Loucy (cell line): Measurements from ENCODE around the gene SETX.

Experiments
- H2AFZ ChIP-seq: fragments of 200-600 bp; sonication (generic); 2 replicates; pipeline ENCODE4 v1.6.0; 2016; ENCODE audit warnings: antibody characterized with exemption, mild to moderate bottlenecking, low read length, moderate library complexity
- H3F3A ChIP-seq: fragments of 200-600 bp; 2 replicates; pipeline ENCODE4 v1.6.0; 2016; ENCODE audit warnings: antibody characterized with exemption, low read depth, mild to moderate bottlenecking
- H3K27me3 ChIP-seq: fragments of 200-600 bp; sonication (generic); 2 replicates; pipeline ENCODE4 v1.6.1; 2014; ENCODE audit warnings: low read length, mild to moderate bottlenecking; ENCODE audit not compliant: insufficient read depth, poor library complexity, severe bottlenecking
- H3K36me3 ChIP-seq: fragments of 200-600 bp; sonication (generic); 2 replicates; pipeline ENCODE4 v1.6.1; 2016; ENCODE audit warnings: low read length; ENCODE audit not compliant: insufficient read depth
- H3K4me1 ChIP-seq: fragments of 200-600 bp; sonication (generic); 2 replicates; pipeline ENCODE4 v1.5.1; 2014; ENCODE audit warnings: low read length, mild to moderate bottlenecking; ENCODE audit not compliant: insufficient read depth, poor library complexity, severe bottlenecking
- H3K4me2 ChIP-seq: fragments of 200-600 bp; sonication (generic); 2 replicates; pipeline ENCODE4 v1.6.0; 2014; ENCODE audit warnings: antibody characterized with exemption, low read length, low read depth, mild to moderate bottlenecking; ENCODE audit not compliant: poor library complexity, severe bottlenecking
- H3K4me3 ChIP-seq: fragments of 200-600 bp; sonication (generic); 2 replicates; pipeline ENCODE4 v1.5.1; 2014; ENCODE audit warnings: low read length, mild to moderate bottlenecking, mixed read lengths; ENCODE audit not compliant: poor library complexity, severe bottlenecking
- H3K79me2 ChIP-seq: fragments of 200-600 bp; sonication (generic); 2 replicates; pipeline ENCODE4 v1.6.1; 2014; ENCODE audit warnings: low read length; ENCODE audit not compliant: insufficient read depth
- H3K9ac ChIP-seq: fragments of 200-600 bp; sonication (generic); 2 replicates; pipeline ENCODE4 v1.6.0; 2014; ENCODE audit warnings: mild to moderate bottlenecking, low read depth, low read length, moderate library complexity; ENCODE audit not compliant: poor library complexity, severe bottlenecking
- H3K9me2 ChIP-seq: fragments of 200-600 bp; sonication (generic); replicated peaks from 2 replicates; pipeline ENCODE4 v1.6.1; 2016; ENCODE audit warnings: low read depth, low read length, mixed read lengths
- H3K9me3 ChIP-seq: fragments of 200-600 bp; sonication (generic); 2 replicates; pipeline ENCODE4 v1.6.1; 2014; ENCODE audit warnings: mild to moderate bottlenecking, antibody characterized with exemption, low read length, low read depth; ENCODE audit not compliant: insufficient read depth
- H4K20me1 ChIP-seq: fragments of 200-600 bp; sonication (generic); 2 replicates; pipeline ENCODE4 v1.6.0; 2014; ENCODE audit warnings: antibody characterized with exemption, low read length, mild to moderate bottlenecking; ENCODE audit not compliant: insufficient read depth, poor library complexity, severe bottlenecking
- EZH2phosphoT487 ChIP-seq: fragments of 200-600 bp; IDR thresholded peaks from 2 replicates; pipeline ENCODE4 v1.6.1; 2018; ENCODE audit warnings: antibody characterized with exemption, mild to moderate bottlenecking, moderate library complexity, borderline replicate concordance
- TF ChIP-seq, protein P1 (sequence below): fragments of 200-600 bp; sonication (generic); conservative IDR thresholded peaks from 2 replicates; pipeline ENCODE4 v1.5.1; 2014; ENCODE audit warnings: mild to moderate bottlenecking, antibody characterized with exemption, low read length

The SETX gene

DNA sequence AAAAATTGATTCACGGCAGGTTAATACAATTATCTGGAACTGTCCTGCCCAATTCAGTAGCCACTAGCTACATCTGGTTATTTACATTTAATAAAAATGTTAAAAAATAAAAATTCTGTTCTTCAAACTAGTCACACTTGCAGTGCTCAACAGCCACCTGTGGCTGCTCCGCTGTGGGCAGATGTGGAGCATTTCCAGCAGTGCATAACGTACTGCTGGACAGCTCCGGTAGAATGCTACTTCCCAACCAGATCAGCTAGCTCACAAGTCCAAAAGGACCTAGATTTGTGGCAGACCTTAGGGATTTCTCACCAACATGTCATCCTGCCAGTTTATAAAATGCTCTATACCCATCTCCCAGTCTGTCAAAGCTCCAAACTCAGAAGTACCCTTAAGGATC lies 42.8 kb downstream of the SETX start:
- Histone ChIP-seq H3K4me1 (no peaks in the 10 kb centered on the region), H3K9me3 (no peaks in the 10 kb centered on the region), H3K9ac (no peak overlapping the region), H3F3A (no peaks in the 10 kb centered on the region; the same call in 1 of the 2 replicates), H3K4me2 (no peak overlapping the region), H3K79me2 (peaks cover 25% of the 10 kb centered on the region; the same call in 1 of the 2 replicates), H2AFZ (no peak overlapping the region), H3K4me3 (no peak overlapping the region), H3K9me2 (no peaks in the 10 kb centered on the region), H4K20me1 (peaks cover 6% of the 10 kb centered on the region), H3K27me3 (no peaks in the 10 kb centered on the region), H3K36me3 (peaks cover 57% of the 10 kb centered on the region)
- TF ChIP-seq, protein P1, sequence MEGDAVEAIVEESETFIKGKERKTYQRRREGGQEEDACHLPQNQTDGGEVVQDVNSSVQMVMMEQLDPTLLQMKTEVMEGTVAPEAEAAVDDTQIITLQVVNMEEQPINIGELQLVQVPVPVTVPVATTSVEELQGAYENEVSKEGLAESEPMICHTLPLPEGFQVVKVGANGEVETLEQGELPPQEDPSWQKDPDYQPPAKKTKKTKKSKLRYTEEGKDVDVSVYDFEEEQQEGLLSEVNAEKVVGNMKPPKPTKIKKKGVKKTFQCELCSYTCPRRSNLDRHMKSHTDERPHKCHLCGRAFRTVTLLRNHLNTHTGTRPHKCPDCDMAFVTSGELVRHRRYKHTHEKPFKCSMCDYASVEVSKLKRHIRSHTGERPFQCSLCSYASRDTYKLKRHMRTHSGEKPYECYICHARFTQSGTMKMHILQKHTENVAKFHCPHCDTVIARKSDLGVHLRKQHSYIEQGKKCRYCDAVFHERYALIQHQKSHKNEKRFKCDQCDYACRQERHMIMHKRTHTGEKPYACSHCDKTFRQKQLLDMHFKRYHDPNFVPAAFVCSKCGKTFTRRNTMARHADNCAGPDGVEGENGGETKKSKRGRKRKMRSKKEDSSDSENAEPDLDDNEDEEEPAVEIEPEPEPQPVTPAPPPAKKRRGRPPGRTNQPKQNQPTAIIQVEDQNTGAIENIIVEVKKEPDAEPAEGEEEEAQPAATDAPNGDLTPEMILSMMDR = no peak
- no peak for TF ChIP-seq EZH2phosphoT487

DNA sequence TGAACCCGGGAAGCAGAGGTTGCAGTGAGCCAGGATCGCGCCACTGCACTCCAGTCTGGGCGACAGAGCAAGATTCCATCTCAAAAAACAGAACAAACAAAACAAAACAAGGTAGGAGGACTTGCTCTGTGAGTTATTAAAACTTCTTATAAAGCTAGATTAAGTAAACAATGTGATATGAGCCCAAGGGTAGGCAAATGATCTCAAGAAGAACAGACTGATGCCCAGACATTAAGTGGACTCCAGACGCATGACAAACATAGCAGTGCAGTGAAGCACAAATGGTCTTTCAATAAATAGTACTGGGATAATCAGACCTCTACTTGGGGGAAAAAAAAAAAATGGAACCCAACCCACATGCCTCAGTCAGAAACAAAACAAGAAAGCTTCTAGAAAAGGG lies 45.7 kb downstream of the SETX start:
- Histone ChIP-seq H3K9me3 (no peaks in the 10 kb centered on the region), H3K9ac (no peak overlapping the region), H4K20me1 (peaks cover 17% of the 10 kb centered on the region), H3K4me3 (no peak overlapping the region), H3K27me3 (no peaks in the 10 kb centered on the region), H2AFZ (no peak overlapping the region), H3K36me3 (peaks cover 63% of the 10 kb centered on the region), H3K4me2 (no peak overlapping the region), H3F3A (no peaks in the 10 kb centered on the region; the same call in 1 of the 2 replicates), H3K79me2 (peaks cover 18% of the 10 kb centered on the region; the same call in 1 of the 2 replicates), H3K4me1 (no peaks in the 10 kb centered on the region), H3K9me2 (no peaks in the 10 kb centered on the region)
- TF ChIP-seq, protein P1 = no peak
- TF ChIP-seq EZH2phosphoT487 = no peak

DNA sequence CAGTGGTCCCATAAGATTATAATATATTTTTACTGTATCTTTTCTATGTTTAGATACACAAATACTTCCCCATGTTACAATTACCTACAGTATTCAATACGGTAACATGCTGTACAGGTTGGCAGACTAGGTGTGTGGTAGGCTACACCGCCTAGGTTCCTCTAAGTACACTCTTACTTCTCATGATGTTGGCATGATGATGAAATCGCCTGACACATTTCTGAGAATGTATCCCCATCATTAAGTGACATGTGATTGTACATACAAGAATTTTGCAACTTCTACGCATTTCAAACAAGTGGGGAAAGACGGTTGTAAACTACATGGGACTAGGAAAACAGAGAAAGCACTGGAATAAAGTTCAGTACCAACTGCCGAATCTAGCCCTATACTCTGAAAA lies 53.3 kb downstream of the SETX start:
- H4K20me1 ChIP-seq = peaks cover 19% of the 10 kb centered on the region
- H3K4me3 ChIP-seq = no peak overlapping the region
- H3K79me2 ChIP-seq = peaks cover 13% of the 10 kb centered on the region; the same call in 1 of the 2 replicates
- H3K9me2 ChIP-seq = no peaks in the 10 kb centered on the region
- H3K4me2 ChIP-seq = no peak overlapping the region
- no peaks in the 10 kb centered on the region for H3K9me3 ChIP-seq
- H3K4me1 ChIP-seq = no peaks in the 10 kb centered on the region
- H3K36me3 ChIP-seq = peaks cover 80% of the 10 kb centered on the region
- H3K9ac ChIP-seq = no peak overlapping the region
- H3K27me3 ChIP-seq = no peaks in the 10 kb centered on the region
- TF ChIP-seq, protein P1 = no peak
- no peak for TF ChIP-seq EZH2phosphoT487
- no peaks in the 10 kb centered on the region for H3F3A ChIP-seq
- no peak overlapping the region for H2AFZ ChIP-seq
